D721Med (cell line): ENCODE measurements around the gene CEMIP.

Experiments used
- DNase-seq: peaks from one replicate; pipeline ENCODE4 v3.0.0; 2011; ENCODE audit warnings: low spot score; ENCODE audit not compliant: insufficient read length
- FAIRE-seq: peaks from 2 replicates; lab custom pipeline; 2011; peaks lifted over from hg19 to GRCh38; lab: Jason Lieb, UNC
- TF ChIP-seq, protein P1 (sequence below): IDR thresholded peaks from 2 replicates; pipeline ENCODE4 v1.5.1; 2012; ENCODE audit warnings: mild to moderate bottlenecking, control low read depth; ENCODE audit not compliant: insufficient read depth; ENCODE audit errors: missing control alignments

CEMIP gene

DNA sequence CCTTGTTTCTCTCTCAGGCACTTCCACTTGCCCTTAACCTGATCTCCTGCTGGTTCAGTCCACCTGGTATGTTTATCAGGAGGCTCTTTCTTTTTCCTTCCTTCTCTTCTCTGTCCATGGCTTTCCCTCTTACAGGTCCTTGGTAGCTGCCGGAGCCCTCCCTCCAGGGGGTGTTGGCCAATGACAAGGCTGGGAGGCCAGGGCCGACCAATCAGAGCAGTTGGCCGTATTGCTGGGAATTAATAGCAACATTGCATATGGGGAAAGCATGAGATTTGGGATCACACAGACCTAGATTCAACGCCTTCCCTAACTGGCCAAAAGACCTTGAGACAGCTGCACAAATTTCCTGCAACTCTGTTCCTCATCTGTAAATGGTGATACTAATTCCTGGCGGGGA, 62.4 kb downstream of the CEMIP start:
- TF ChIP-seq, protein P1, sequence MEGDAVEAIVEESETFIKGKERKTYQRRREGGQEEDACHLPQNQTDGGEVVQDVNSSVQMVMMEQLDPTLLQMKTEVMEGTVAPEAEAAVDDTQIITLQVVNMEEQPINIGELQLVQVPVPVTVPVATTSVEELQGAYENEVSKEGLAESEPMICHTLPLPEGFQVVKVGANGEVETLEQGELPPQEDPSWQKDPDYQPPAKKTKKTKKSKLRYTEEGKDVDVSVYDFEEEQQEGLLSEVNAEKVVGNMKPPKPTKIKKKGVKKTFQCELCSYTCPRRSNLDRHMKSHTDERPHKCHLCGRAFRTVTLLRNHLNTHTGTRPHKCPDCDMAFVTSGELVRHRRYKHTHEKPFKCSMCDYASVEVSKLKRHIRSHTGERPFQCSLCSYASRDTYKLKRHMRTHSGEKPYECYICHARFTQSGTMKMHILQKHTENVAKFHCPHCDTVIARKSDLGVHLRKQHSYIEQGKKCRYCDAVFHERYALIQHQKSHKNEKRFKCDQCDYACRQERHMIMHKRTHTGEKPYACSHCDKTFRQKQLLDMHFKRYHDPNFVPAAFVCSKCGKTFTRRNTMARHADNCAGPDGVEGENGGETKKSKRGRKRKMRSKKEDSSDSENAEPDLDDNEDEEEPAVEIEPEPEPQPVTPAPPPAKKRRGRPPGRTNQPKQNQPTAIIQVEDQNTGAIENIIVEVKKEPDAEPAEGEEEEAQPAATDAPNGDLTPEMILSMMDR, result no peak
- no peak for FAIRE-seq
- no peak for DNase-seq

DNA sequence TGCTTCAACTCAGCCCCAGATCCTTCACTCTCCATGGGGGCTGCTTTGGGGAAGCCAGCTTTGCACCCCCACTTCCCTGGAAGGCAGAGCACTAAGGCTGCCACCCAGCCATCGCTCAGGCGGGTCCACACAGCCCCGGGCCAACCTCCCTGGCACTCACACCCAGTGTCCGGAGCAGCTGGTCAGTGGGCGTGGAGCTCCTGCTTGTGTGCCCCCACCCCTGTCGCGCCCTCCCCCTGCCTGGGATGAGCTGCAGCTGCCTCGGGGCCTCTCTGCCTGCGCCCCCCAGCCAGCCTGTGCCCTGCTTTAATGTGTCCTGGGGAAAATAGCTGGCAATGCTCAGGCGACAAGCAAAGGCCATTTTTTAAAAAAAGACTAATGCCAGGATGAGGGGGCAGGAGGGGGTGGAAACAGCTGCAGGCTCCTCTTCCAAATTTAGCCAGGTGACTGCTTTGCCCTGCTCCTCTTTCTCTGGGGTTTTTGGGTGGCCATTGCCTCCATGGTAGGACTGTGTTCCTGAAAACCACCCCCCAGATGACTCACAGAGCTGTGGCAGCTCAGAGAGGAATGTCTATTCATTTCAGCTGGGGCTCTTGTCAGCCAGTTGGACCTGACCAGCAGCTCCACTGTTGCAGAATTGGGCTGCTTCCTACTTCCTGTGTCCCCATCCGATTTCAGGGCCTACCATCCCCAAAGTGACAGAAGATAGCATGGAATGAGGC, 65.0 kb downstream of the CEMIP start:
- TF ChIP-seq, protein P1, result no peak
- DNase-seq (no peak), FAIRE-seq (no peak)

DNA sequence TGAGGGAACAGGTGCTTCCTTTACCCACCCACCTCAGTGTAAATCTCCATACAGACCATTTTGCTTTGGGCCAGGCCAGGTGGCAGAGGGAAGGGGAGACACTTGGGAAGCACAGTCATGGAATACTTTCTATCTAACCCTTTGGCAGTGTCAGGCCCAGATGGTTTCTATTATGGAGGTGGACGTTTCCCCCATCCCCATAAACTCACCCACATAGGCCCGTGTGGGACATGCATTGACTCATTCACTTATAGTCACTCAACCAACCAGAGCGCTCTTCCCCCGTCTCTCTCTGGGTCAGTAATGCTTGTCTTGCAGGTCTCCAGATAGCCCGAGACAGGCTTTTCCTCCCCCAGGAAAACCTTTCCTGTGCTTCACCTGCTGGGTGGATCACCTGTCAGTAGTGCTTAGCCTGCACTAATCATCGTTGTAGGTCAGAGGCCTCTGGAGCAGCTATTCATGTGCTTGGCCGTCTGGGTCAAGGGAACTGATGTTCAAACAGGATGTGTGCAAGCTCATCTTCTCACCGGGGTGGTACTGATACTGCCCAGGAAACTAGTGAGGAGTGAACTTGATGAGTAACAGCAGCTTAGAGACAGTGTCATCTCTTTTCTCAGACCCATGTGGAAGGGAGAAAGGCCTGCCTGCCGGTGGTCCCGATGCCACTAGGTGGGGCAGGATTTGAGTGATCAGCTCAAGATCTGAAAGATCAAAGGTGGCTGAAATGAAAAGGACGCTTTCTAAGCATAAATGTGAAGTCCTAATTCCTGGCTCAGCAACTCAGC, 67.1 kb downstream of the CEMIP start:
- TF ChIP-seq, protein P1, result no peak
- DNase-seq (no peak), FAIRE-seq (no peak)

DNA sequence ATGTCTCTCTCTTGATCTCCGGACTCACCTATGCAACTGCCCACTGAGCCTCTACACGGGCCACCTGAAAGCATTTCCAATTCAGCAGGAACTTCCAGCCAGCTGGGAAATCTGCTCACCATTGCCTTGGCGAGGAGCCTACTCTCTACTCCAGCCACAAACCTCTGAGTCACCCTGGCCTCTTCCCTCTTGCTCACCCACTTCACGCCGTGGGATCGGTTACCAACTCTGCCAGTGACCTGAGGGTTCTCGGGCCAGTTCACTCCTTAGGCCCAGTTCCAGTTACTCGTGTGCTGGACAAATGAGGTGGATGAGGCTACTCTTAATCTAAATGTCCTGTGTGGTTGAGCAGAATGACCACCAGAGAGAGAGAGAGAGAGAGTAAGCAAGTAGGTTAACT, 70.1 kb downstream of the CEMIP start:
- TF ChIP-seq, protein P1, result no peak
- no peak for FAIRE-seq

DNA sequence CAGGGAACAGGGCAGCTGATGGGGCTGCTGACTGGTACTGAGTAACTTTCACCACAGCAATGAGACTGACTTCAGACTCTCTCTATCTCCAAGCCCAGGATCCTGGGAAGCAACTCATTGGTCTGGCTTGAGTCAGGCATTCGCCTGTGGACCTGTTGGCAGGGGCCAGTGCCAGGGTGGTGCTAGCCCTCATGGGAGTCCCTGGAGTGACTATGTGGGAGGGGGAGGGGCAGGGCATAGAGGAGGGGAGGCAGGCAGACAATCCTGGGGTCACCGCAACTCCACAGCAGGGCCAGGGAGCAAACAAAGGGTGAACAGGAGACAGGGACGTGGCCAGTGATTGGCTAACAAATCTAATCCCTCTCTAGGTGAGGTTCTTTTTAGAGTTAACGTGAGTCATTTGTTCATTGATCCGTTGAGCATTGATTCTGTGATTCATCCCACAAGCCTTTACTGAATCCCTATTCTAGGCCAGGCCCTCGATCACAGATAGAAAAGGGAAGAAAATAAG, 71.8 kb downstream of the CEMIP start:
- no peak for DNase-seq
- TF ChIP-seq, protein P1, result no peak
- FAIRE-seq, result no peak

More for the DNA sequence above, 70.1 kb downstream of the CEMIP start:
- no peak for DNase-seq

DNA sequence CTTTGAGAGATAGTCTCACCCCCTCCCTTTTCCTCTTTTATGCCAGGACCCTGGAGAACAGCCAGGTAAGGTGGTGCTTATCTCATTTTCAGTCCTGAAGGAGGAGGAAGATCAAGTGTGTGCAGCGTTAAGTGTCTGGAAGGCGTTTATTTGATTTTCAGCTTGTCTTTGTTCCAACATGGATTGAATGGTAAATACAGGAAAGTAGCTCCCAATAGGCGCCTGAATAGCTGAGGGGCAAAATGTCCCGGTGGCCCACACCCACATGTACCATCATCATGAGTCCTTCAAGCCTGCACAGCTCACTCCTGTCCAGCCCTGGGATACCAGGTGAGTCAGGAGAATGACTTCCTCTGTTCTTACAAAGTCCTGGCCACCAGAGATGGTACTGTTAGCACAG, 73.5 kb downstream of the CEMIP start:
- FAIRE-seq (no peak), DNase-seq (no peak)
- TF ChIP-seq, protein P1, result no peak
